Spleen (tissue), 11 donors: ENCODE measurements around the gene SNTN. TPM values are rescaled to one million over a fixed set of nuclear protein-coding genes. Genes with fewer than 3 reads are reported as not detected.

Experiments used
- DNase-seq: peaks from one replicate; pipeline ENCODE4 v3.0.0-alpha.2; 2020
- H3K27ac ChIP-seq, 8 donors: fragments of 200-600 bp; sonication (generic) in 7 of 8; 1 replicate in 4 of 8; 2 replicates in 4 of 8; pipeline versions ENCODE4 v1.5.0 to v1.8.0; 2016 to 2021; ENCODE audit warnings: inconsistent platforms in 4 of 8, mild to moderate bottlenecking in 4 of 8, moderate library complexity in 1 of 8
- H3K27me3 ChIP-seq, 7 donors: fragments of 200-600 bp; sonication (generic) in 6 of 7; replicated peaks in 1 of 7; 1 replicate in 4 of 7; 2 replicates in 3 of 7; pipeline versions ENCODE4 v1.5.0 to v1.8.0; 2016 to 2021; ENCODE audit warnings: inconsistent platforms in 3 of 7, mild to moderate bottlenecking in 1 of 7
- H3K36me3 ChIP-seq, 6 donors: fragments of 200-600 bp; sonication (generic) in 5 of 6; 1 replicate in 4 of 6; 2 replicates in 2 of 6; pipeline versions ENCODE4 v1.5.0 to v1.8.0; 2016 to 2021; ENCODE audit warnings: inconsistent platforms in 2 of 6
- H3K4me1 ChIP-seq, 6 donors: fragments of 200-600 bp; sonication (generic) in 5 of 6; 1 replicate in 3 of 6; 2 replicates in 3 of 6; pipeline versions ENCODE4 v1.5.0 to v1.8.0; 2016 to 2021; ENCODE audit warnings: inconsistent platforms in 3 of 6
- H3K4me3 ChIP-seq, 8 donors: fragments of 200-600 bp; sonication (generic) in 7 of 8; 1 replicate in 4 of 8; 2 replicates in 4 of 8; pipeline versions ENCODE4 v1.5.0 to v1.8.0; 2016 to 2021; ENCODE audit warnings: inconsistent platforms in 4 of 8, mild to moderate bottlenecking in 4 of 8, moderate library complexity in 2 of 8
- H3K9me3 ChIP-seq, 8 donors: fragments of 200-600 bp; sonication (generic) in 7 of 8; 1 replicate in 4 of 8; 2 replicates in 4 of 8; pipeline versions ENCODE4 v1.5.0 to v1.8.0; 2016 to 2021; ENCODE audit warnings: inconsistent platforms in 4 of 8
- POLR2A ChIP-seq, 3 donors: fragments of 450-650 bp; IDR thresholded peaks; one replicate each; pipeline ENCODE4 v1.5.1; 2017; ENCODE audit warnings: antibody characterized with exemption in 3 of 3, mild to moderate bottlenecking in 1 of 3
- POLR2AphosphoS5 ChIP-seq, 3 donors: sonication (generic); formaldehyde crosslinking; IDR thresholded peaks; one replicate each; pipeline ENCODE4 v1.5.1; 2017; ENCODE audit warnings: antibody characterized with exemption in 3 of 3
- WGBS, 5 donors: extraction: QIAGEN DNeasy Blood & Tissue Kit in 3 of 5; methylation state at CpG; one replicate each; pipeline versions ENCODE4 v1.1.5 to v1.1.7; 2013 to 2018; 5-methylcytosine and 5-hydroxymethylcytosine counted together
- intact Hi-C: fragments of 100-400 bp; cut with DNase I; formaldehyde crosslinking; loops from one replicate; pipeline ENCODE4 v1.15.0; 2023; ENCODE audit warnings: low total_unique reads
- polyA plus RNA-seq, 3 donors: library from polyadenylated mRNA; stranded (reverse); fragments of 200-250 nt; gene quantifications; one replicate each; pipeline ENCODE4 v1.2.1, GENCODE V29; 2013
- total RNA-seq, 7 donors: library from RNA; depleted of rRNA in 3 of 7; stranded (reverse); fragments of >200 nt in 3 of 7; fragmentation: NEBNext Ultra II Directional in 4 of 7; extraction: Animal tissue kit (Norgen Biotek cat#: 25700) in 4 of 7; gene quantifications; one replicate each; pipeline versions ENCODE4 v1.1.0 to v1.2.1, GENCODE V29; 2016 to 2021
- TF ChIP-seq, protein P1 (sequence below), 11 experiments: fragments of 200-600 bp in 7 of 11; fragments of 450-650 bp in 4 of 11; sonication (generic) in 4 of 11; IDR thresholded peaks in 8 of 11; conservative IDR thresholded peaks in 3 of 11; 1 replicate in 7 of 11; 2 replicates in 4 of 11; pipeline versions ENCODE4 v1.4.0 to v1.8.0; 2016 to 2021; ENCODE audit warnings: antibody characterized with exemption in 11 of 11, inconsistent platforms in 4 of 11, mild to moderate bottlenecking in 1 of 11
- donor health status: healthy with polysubstance abuse.
- donor health status: DM: no; HTN: no; CAD: no; lungs with moderate emphysema.
- donor health status: DM: no; HTN: no; CAD: no.
- donor health status: Bipolar disorder and iron deficiency.
- donor health status: healthy.
- donor health status: DM: no; HTN: no; CAD: no.
- donor health status: DM: yes; HTN: yes; CAD: no.

SNTN gene
- total and polyA plus RNA-seq, 10 donors: not detected

DNA sequence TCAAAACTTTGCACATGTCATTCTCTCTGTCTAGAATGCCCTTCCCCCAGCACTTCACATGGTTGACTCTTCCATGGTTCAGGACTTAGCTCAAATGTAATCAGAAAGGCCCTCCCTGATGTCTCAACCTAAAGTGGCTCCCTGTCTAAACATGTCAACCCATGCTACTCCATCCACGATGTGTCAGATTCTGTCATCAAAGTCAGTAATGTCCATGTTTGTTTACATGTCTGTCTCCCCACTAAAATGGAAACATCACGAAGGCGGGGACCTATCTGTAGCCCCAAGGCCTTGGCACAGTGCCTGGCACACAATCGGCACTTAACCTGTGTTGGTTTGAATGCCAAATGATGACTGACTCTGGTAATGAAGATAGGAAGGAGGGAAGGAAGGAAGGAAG lies 20.8 kb upstream of the SNTN start:
- WGBS, 5 donors: 82 to 90% (median 86%) methylated on average over 4 of the region's 4 CpGs
- intact Hi-C loops: no loop called here

DNA sequence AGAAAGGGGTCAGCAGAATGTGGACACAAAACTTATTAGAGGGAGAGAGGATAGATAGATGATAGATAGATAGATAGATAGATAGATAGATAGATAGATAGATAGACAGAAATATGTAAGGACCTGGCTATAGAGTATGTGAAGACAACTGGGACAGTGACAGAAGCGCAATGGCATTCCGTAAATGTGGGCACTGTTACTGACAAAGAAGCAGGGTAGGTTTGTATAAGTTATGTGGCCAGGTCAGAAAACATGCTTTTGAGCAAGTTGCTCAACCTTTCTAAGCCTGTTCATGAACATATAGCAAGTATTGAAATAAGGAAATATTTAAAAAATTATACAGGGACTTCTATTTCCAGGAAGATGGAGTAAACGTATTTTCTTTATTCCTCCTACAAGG lies 17.3 kb upstream of the SNTN start:
- TF ChIP-seq, protein P1, sequence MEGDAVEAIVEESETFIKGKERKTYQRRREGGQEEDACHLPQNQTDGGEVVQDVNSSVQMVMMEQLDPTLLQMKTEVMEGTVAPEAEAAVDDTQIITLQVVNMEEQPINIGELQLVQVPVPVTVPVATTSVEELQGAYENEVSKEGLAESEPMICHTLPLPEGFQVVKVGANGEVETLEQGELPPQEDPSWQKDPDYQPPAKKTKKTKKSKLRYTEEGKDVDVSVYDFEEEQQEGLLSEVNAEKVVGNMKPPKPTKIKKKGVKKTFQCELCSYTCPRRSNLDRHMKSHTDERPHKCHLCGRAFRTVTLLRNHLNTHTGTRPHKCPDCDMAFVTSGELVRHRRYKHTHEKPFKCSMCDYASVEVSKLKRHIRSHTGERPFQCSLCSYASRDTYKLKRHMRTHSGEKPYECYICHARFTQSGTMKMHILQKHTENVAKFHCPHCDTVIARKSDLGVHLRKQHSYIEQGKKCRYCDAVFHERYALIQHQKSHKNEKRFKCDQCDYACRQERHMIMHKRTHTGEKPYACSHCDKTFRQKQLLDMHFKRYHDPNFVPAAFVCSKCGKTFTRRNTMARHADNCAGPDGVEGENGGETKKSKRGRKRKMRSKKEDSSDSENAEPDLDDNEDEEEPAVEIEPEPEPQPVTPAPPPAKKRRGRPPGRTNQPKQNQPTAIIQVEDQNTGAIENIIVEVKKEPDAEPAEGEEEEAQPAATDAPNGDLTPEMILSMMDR (IDR thresholded peaks at IDR 0.05 in 8 of 11, conservative IDR thresholded peaks at IDR 0.05 in 3 of 11): no peak
- no peak for TF ChIP-seq POLR2AphosphoS5 (IDR thresholded peaks at IDR 0.05)
- TF ChIP-seq POLR2A (IDR thresholded peaks at IDR 0.05): no peak
- Histone ChIP-seq H3K27me3 (no peaks in the 10 kb centered on the region), H3K9me3 (peaks cover 0 to 9% (median 0%) of the 10 kb centered on the region in 8 donors), H3K36me3 (no peaks in the 10 kb centered on the region), H3K4me3 (no peak overlapping the region), H3K4me1 (no peaks in the 10 kb centered on the region), H3K27ac (no peak overlapping the region)
- intact Hi-C loops: no loop called here
- DNase-seq: no peak
- WGBS, 5 donors: 84 to 94% (median 88%) methylated on average over 3 of the region's 3 CpGs

More for the DNA sequence above, 20.8 kb upstream of the SNTN start:
- Histone ChIP-seq H3K36me3 (no peaks in the 10 kb centered on the region), H3K4me1 (no peaks in the 10 kb centered on the region), H3K9me3 (peaks cover 0 to 3% (median 0%) of the 10 kb centered on the region in 8 donors), H3K27me3 (no peaks in the 10 kb centered on the region), H3K4me3 (no peak overlapping the region), H3K27ac (no peak overlapping the region)
- TF ChIP-seq POLR2AphosphoS5 (IDR thresholded peaks at IDR 0.05) (no peak), POLR2A (IDR thresholded peaks at IDR 0.05) (no peak)
- TF ChIP-seq, protein P1 (IDR thresholded peaks at IDR 0.05 in 8 of 11, conservative IDR thresholded peaks at IDR 0.05 in 3 of 11): no peak
- no peak for DNase-seq

DNA sequence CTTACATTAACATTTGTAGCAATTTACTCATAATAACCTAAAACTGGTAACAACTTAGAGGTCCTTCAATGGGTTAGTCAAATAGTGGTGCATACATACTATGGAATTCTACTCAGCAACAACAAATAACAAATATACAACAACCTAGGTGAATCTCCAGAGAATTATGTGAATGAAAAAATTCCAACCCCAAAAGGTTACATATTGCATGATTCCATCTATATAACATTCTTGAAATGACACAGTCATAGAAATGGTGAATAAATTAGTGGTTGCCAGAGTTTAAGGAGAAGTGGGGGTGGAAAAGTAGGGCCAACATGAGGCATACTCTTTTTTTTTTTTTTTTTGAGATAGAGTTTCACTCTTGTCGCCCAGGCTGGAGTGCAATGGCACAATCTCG lies 12.7 kb upstream of the SNTN start:
- TF ChIP-seq, protein P1 (IDR thresholded peaks at IDR 0.05 in 8 of 11, conservative IDR thresholded peaks at IDR 0.05 in 3 of 11): no peak
- TF ChIP-seq POLR2A (IDR thresholded peaks at IDR 0.05): no peak
- no peak for TF ChIP-seq POLR2AphosphoS5 (IDR thresholded peaks at IDR 0.05)
- intact Hi-C loops: no loop called here

DNA sequence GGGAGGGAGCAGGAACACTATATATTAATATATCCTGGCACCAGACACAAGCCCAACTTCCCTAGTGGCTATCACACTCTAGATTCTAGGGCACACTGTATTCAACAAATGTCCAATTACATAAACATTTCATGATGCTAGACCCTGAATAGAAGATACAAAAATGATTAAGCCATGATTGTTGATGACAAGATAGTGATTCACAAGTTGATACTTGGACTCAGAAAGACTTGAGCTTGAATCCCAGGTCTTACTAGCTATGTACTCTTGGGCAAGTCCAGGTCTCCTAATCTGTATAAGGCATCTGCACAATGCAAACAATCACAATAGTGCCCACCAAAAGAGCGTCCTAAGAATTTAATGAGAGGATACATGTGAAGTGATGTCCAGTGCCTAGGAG lies 10.0 kb upstream of the SNTN start:
- DNase-seq: no peak
- intact Hi-C loops: no loop called here
- H3K27ac ChIP-seq: no peak overlapping the region
- H3K27me3 ChIP-seq: peaks cover 0 to 7% (median 0%) of the 10 kb centered on the region in 7 donors
- peaks cover 0 to 9% (median 0%) of the 10 kb centered on the region in 8 donors for H3K9me3 ChIP-seq
- no peaks in the 10 kb centered on the region for H3K4me1 ChIP-seq
- no peak overlapping the region for H3K4me3 ChIP-seq
- no peaks in the 10 kb centered on the region for H3K36me3 ChIP-seq
- TF ChIP-seq, protein P1 (IDR thresholded peaks at IDR 0.05 in 8 of 11, conservative IDR thresholded peaks at IDR 0.05 in 3 of 11): no peak
- no peak for TF ChIP-seq POLR2AphosphoS5 (IDR thresholded peaks at IDR 0.05)
- WGBS, 5 donors: 38 to 89% (median 75%) methylated on average over 1 of the region's 1 CpG

More for the DNA sequence above, 12.7 kb upstream of the SNTN start:
- Histone ChIP-seq H3K36me3 (no peaks in the 10 kb centered on the region), H3K9me3 (peaks cover 0 to 12% (median 0%) of the 10 kb centered on the region in 8 donors), H3K4me3 (no peak overlapping the region), H3K4me1 (no peaks in the 10 kb centered on the region), H3K27me3 (no peaks in the 10 kb centered on the region), H3K27ac (no peak overlapping the region)
- DNase-seq: no peak
- 86 to 96% (median 92%) methylated on average over 2 of the region's 2 CpGs for WGBS, 5 donors
